GM19324 (cell line): ENCODE results near the gene AVL9.
"Not testable (repeated sequence)": the region's sequence is repeated elsewhere in the genome, so short reads cannot be mapped to it uniquely, and the experiment has no call there.

ENCODE experiments used
- ATAC-seq: cut with Tn5 transposase; IDR thresholded peaks from one replicate; pipeline ENCODE4 v1.9.1; 2021; ENCODE audit warnings: mild to moderate bottlenecking, moderate library complexity; ENCODE audit not compliant: unreplicated experiment, low FRiP score

Gene AVL9

GRCh38 chr7:32586291-32587221 is 91.3 kb downstream of the AVL9 start:
- ATAC-seq, result no peak

DNA sequence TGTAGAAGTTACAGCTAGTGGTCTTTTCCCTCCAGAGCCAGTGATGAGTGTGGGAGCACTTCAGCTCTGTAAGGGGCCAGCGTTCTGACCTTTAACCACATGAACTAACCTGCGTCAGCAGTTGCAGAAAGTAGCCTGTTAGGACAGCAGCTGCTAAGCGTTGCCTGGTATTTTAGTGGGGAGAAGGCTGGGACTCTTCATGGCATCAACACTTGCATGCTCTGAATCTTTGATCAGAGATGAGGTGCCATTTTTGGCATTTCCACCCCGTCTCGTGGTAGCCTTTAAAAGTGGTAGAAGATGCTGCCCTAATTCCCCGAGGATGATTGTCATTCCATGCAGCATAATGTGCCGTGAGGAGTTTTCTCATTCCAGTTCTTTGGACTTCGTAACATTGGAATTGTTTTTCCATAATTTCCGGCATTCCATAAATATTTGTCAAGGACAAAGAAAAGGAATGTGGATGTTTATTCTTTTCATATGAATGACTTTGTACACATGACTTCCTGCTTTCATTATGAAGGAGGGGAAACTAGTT is 92.2 kb downstream of the AVL9 start:
- ATAC-seq, result no peak

DNA sequence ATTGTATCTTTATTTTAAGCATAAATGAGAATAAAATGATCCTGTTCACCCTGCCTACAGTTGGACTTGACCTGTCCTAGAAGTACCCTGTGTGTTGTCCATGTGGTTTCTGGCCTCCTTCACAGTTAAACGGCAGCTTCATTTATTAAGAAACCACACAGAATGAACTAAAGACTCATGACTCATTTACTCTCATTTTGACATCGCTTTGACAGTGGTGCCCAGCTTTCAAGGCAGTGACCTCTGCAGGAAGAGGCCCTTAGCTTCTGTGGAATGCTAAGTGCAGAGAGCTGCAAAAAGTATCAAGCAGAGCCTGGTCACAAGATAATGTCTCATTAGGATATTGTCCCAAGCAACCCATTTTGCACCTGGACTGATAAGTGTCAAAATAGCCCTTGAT is 93.4 kb downstream of the AVL9 start:
- no peak for ATAC-seq

DNA sequence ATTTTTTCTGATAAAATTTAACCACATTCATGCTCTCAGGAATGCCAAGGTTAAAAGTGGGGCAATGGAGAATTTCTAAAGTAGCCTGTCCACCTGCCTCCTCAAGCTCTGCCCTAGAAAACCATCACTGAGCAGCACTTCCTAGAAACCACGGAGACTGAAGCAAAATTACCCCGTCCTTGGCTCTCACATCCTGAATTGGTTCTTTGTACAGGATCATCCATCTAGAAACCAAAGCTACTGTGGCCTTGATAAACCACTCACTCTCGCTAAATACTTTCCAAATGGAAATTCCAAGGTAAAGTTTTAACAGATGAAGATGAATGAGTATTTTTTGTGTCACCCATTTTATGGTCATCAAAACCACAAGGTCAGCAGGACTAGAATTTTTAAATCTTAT is 96.6 kb downstream of the AVL9 start:
- no peak for ATAC-seq

- no peak for ATAC-seq
Measured at GRCh38 chr7:32592701-32593100, 97.4 kb downstream of the AVL9 start.

- ATAC-seq, result no peak
Measured at GRCh38 chr7:32594965-32595490, 99.7 kb downstream of the AVL9 start.

DNA sequence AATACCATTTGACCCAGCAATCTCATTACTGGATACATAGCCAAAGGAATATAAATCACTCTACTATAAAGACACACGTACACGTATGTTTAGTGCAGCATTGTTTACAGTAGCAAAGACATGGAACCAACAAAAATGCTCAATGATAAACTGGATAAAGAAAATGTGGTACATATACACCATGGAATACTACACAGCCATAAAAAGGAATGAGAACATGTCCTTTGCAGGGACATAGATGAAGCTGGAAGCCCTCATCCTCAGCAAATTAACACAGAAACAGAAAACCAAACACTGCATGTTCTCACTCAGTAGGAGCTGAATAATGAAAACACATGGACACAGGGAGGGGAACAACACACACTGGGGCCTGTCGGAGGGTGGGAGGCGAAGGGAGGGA is 105.9 kb downstream of the AVL9 start:
- not testable (repeated sequence) for ATAC-seq

DNA sequence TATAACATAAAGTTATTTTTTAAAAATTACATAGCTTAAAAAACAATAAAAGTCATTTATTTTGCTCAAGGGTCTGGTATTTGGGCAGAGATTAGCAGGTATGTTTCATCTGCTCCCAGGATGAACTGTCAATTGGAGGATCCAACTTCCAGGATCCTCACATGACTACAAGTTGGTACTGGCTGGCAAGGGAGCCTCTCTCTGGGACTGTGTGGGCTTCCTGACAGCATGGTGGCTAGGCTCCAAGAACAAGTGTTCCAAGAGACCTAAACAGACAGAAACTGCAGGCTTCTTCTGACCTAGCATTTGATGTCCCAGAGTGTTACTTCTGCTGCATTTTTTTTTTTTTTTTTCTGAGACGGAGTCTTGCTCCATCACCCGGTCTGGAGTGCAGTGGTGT is 107.2 kb downstream of the AVL9 start:
- no peak for ATAC-seq

GRCh38 chr7:32603492-32603891 is 108.2 kb downstream of the AVL9 start:
- ATAC-seq, result not testable (repeated sequence)

DNA sequence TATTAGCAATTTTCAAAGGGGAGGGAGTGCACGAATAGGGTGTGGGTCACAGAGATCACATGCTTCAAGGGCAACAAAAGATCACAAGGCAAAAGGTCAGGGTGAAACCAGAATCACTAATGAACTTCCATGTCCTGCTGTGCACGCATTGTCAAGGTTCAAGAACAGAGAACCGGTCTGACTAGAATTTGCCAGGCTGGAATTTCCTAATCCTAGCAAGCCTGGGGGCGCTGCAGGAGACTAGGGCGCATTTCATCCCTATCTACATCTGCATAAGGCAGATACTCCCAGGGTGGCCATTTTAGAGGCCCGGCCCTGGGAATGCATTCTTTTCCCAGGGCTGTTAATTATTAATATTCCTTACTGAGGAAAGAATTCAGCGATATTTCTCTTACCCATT is 108.8 kb downstream of the AVL9 start:
- ATAC-seq, result not testable (repeated sequence)

- ATAC-seq, result no peak
Measured at GRCh38 chr7:32605032-32605431, 109.7 kb downstream of the AVL9 start.

- no peak for ATAC-seq
Measured at GRCh38 chr7:32609463-32609862, 114.2 kb downstream of the AVL9 start.

DNA sequence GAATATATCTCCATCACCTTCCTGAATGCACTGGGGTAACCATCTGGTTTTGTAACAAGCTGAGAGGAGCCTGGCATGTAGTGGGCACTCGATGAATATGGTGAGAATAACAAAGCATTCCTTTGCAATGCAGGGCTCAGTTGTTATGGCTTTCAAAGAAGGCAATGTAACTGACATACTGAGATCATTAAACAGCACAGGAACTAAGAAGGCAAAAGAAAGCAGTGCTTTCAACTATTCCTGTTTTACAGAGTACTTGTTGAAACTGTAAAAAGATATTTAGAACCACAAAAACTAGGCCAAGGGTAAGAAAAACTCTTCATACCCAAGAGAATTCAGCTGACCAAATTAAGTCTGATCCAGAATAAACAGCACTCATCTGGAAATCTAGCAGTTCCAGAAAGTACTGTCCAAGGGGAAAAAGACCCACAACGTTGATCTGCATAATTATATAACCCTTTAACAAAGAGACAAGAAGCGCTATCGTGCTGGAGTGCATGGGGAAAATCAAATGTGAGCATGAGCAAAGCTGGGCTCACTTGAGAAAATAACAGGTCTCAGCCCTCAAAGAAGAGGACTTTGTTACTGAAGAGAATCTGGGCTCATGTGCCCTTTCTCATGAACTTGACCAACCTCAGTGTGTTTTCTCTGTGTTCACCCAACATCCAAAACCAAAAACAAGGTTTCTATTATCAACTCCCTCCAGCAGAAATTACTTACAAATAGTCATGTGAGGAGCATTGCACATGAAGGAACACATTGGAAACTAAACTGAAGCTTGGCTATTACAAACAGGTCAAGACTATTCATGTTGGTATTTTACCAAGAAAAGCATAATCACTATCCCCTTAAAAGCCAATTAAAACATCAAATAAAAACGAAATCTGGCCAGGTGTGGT is 116.2 kb downstream of the AVL9 start:
- ATAC-seq, result no peak

DNA sequence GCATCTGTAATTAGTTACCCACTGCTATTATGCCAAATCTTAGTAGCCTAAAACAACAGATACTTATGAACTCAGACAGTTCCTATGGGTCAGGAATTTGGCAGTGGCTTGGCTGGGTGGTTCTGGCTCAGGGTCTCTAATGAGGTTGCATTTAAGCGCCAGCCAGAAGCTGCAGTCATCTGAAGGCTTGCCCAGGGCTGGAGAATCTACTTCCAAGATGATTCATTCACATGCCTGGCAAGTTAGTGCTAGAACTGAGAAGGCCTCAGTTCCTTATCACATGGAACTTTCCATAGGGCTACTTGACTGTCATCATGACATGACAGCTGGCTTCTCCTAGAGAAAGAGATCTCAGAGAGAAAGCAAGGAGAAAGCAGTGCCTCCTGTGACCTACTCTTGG is 121.3 kb downstream of the AVL9 start:
- no peak for ATAC-seq

DNA sequence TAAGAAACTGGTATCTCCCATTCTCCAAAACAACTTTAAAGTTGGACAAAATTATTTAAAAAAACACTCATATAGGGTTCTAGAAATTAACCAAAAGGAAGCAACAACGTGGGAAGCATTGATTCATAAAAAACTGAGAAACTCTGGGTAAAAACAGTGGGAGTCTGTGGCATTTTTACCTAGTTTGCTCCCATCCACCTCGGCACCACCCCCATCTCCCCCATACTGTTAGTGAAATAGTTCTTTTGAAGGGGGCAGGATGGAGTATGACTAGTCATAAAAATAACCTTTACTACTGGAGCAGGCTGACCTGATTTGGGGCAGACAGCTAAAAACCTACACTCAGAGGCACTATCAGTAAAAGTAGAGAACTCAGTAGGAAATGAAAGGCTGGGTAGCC is 123.2 kb downstream of the AVL9 start:
- ATAC-seq, result no peak

DNA sequence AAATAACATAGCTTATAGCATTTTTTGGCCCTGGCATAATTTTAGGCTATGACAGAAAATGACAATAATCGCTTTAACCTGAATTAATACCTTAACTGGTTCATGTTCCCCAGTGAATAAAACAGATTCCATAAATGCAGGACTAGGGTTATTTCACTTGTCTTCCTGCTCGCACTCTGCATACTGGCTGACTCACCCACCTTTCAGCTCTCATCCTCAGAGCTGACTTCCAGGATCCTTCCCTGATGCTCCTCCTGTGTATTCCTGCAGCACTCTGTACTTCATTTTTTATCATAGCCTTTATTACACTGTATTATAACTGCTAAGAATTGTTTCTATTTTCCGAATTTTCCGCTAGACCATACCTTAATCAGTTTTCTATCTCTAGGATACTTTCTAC is 123.7 kb downstream of the AVL9 start:
- ATAC-seq, result no peak

GRCh38 chr7:32619416-32619815 is 124.1 kb downstream of the AVL9 start:
- not testable (repeated sequence) for ATAC-seq

DNA sequence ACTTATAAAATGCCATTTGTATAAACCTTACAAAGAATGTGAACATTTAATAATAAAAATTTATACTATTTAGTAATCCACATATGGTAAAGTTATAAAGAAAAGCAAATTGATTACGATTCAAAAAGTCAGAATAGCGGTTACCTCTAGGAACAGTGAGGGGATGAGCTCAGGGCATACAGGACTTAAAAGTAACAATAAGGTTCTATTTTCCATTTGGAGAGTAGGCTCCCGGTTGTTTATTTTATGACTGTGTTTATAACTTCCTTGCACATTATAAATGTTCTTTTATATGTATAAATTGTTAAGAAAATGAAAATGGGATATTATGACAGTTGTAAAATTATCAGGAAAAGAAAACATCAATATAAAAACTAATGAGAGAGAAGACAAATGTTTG is 135.7 kb downstream of the AVL9 start:
- ATAC-seq, result no peak

GRCh38 chr7:32631590-32632497 is 136.6 kb downstream of the AVL9 start:
- ATAC-seq, result not testable (repeated sequence)

DNA sequence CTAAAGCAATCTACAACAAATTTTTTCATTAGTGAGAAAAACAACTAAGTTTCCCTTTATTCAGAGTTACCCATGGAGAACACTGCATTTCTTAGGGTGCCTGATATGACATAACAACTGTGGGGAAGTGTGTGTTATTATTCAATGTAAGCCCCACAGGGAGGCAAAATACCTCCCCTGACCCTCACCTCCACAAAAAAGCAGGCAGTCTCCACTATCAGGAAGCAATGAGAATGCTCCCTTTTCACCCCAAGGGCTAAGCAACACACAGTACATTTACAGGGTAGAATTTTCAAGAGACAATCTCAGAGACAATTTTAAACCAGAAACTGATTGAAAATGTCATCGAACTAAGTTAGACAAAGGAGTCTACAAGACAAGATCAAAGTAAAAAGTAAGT is 138.2 kb downstream of the AVL9 start:
- not testable (repeated sequence) for ATAC-seq
